CD4-positive, alpha-beta T cell treated with Interleukin-6 for 4 hours (primary cell): ENCODE measurements around the gene LSM4.

ENCODE experiments used
- DNase-seq: peaks from one replicate; pipeline ENCODE4 v3.0.0-alpha.2; 2020; ENCODE audit warnings: mixed read lengths

Gene LSM4

GRCh38 chr19:18291590-18292461 is 31.1 kb downstream of the LSM4 start:
- DNase-seq = peak; percentile 82

GRCh38 chr19:18291019-18291524 is 31.8 kb downstream of the LSM4 start:
- no peak for DNase-seq

- peak; percentile 77 for DNase-seq
Observed at GRCh38 chr19:18290302-18291018, 32.4 kb downstream of the LSM4 start.

- no peak for DNase-seq
Observed at GRCh38 chr19:18289471-18290301, 33.2 kb downstream of the LSM4 start.

- DNase-seq = no peak
Observed at GRCh38 chr19:18287836-18288772, 34.8 kb downstream of the LSM4 start.

GRCh38 chr19:18286973-18287635 is 35.8 kb downstream of the LSM4 start:
- DNase-seq = no peak

GRCh38 chr19:18284712-18285360 is 38.0 kb downstream of the LSM4 start:
- DNase-seq = peak; percentile 32

- DNase-seq = no peak
Observed at GRCh38 chr19:18283338-18283737, 39.5 kb downstream of the LSM4 start.

- no peak for DNase-seq
Observed at GRCh38 chr19:18282788-18283141, 40.1 kb downstream of the LSM4 start.

- DNase-seq = no peak
Observed at GRCh38 chr19:18282021-18282787, 40.7 kb downstream of the LSM4 start.

- DNase-seq = peak; percentile 97
Observed at GRCh38 chr19:18281082-18282020, 41.5 kb downstream of the LSM4 start, which contains the start of gene JUND. Gene JUND (minus strand): TSS chr19:18281622. CDS start chr19:18281484, 138 bp downstream.

- peak; percentile 88 for DNase-seq
Observed at GRCh38 chr19:18280247-18281081, 42.4 kb downstream of the LSM4 start.

GRCh38 chr19:18279516-18280246 is 43.2 kb downstream of the LSM4 start:
- DNase-seq = peak; percentile 96

- no peak for DNase-seq
Observed at GRCh38 chr19:18279266-18279515, 43.7 kb downstream of the LSM4 start.

- peak; percentile 39 for DNase-seq
Observed at GRCh38 chr19:18278521-18279265, 44.2 kb downstream of the LSM4 start.

GRCh38 chr19:18274781-18275356 is 48.0 kb downstream of the LSM4 start:
- DNase-seq = no peak
